Mesendoderm (in vitro differentiated cells): ENCODE data around the gene SMAP2.

Experiments used
- DNase-seq: peaks from one replicate; pipeline ENCODE4 v3.0.0; 2013
- H2AK5ac ChIP-seq: 2 replicates; pipeline ENCODE4 v1.6.1; 2013; ENCODE audit warnings: low read length, inconsistent platforms
- H2BK120ac ChIP-seq: 2 replicates; pipeline ENCODE4 v1.6.1; 2013; ENCODE audit warnings: low read depth, mild to moderate bottlenecking, low read length, moderate library complexity, mixed read lengths
- H2BK15ac ChIP-seq: replicated peaks from 2 replicates; pipeline ENCODE4 v1.6.1; 2013; ENCODE audit warnings: low read depth, mild to moderate bottlenecking, moderate library complexity
- H2BK5ac ChIP-seq: 2 replicates; pipeline ENCODE4 v1.6.1; 2013; ENCODE audit warnings: low read length, inconsistent platforms
- H3K18ac ChIP-seq: 2 replicates; pipeline ENCODE4 v1.6.1; 2013; ENCODE audit warnings: mild to moderate bottlenecking, low read length, mixed read lengths
- H3K23ac ChIP-seq: one replicate; pipeline ENCODE4 v1.6.1; 2013; ENCODE audit warnings: low read length
- H3K27ac ChIP-seq: 2 replicates; pipeline ENCODE4 v1.5.1; 2013; ENCODE audit warnings: low read depth, mild to moderate bottlenecking, inconsistent platforms, low read length, moderate library complexity
- H3K27me3 ChIP-seq: 2 replicates; pipeline ENCODE4 v1.6.1; 2013; ENCODE audit warnings: low read length, control low read depth, mild to moderate bottlenecking, inconsistent platforms; ENCODE audit not compliant: insufficient read depth, poor library complexity
- H3K36me3 ChIP-seq: 2 replicates; pipeline ENCODE4 v1.6.1; 2013; ENCODE audit warnings: low read length, inconsistent platforms; ENCODE audit not compliant: control insufficient read depth, insufficient read depth
- H3K4ac ChIP-seq: one replicate; pipeline ENCODE4 v1.6.1; 2013; ENCODE audit warnings: low read depth, mild to moderate bottlenecking, low read length, moderate library complexity
- H3K4me1 ChIP-seq: 2 replicates; pipeline ENCODE4 v1.6.1; 2013; ENCODE audit warnings: low read depth, low read length, inconsistent platforms; ENCODE audit not compliant: control insufficient read depth
- H3K4me2 ChIP-seq: 2 replicates; pipeline ENCODE4 v1.6.1; 2013; ENCODE audit warnings: low read length
- H3K4me3 ChIP-seq: 2 replicates; pipeline ENCODE4 v1.5.1; 2013; ENCODE audit warnings: mild to moderate bottlenecking, low read length
- H3K56ac ChIP-seq: one replicate; pipeline ENCODE4 v1.6.1; 2013; ENCODE audit warnings: low read length
- H3K79me1 ChIP-seq: 2 replicates; pipeline ENCODE4 v1.6.1; 2013; ENCODE audit warnings: low read length, inconsistent platforms
- H3K79me2 ChIP-seq: 2 replicates; pipeline ENCODE4 v1.6.1; 2013; ENCODE audit warnings: mild to moderate bottlenecking, low read length; ENCODE audit not compliant: control insufficient read depth, insufficient read depth
- H3K9ac ChIP-seq: 2 replicates; pipeline ENCODE4 v1.6.1; 2013; ENCODE audit warnings: low read length, inconsistent platforms
- H4K5ac ChIP-seq: one replicate; pipeline ENCODE4 v1.6.1; 2013; ENCODE audit warnings: low read length
- H4K8ac ChIP-seq: one replicate; pipeline ENCODE4 v1.6.1; 2013; ENCODE audit warnings: low read depth, mild to moderate bottlenecking, control low read depth, low read length, moderate library complexity
- WGBS: extraction: QIAGEN DNeasy Blood & Tissue Kit; methylation state at CpG from one replicate; pipeline ENCODE4 v1.1.7; 2013; ENCODE audit warnings: low lambda C conversion rate, missing lambda C conversion rate; ENCODE audit not compliant: insufficient coverage; ENCODE audit errors: extremely low coverage; 5-methylcytosine and 5-hydroxymethylcytosine counted together

Gene SMAP2

GRCh38 chr1:40421431-40422384, 48.2 kb downstream of the SMAP2 start:
- Histone ChIP-seq H3K23ac (no peak overlapping the region), H3K79me2 (no peaks in the 10 kb centered on the region), H4K8ac (no peak overlapping the region), H3K79me1 (no peaks in the 10 kb centered on the region), H2BK15ac (no peak overlapping the region), H3K4me2 (no peak overlapping the region), H2AK5ac (no peak overlapping the region), H3K9ac (no peak overlapping the region), H3K56ac (no peak overlapping the region), H4K5ac (no peak overlapping the region), H3K4me3 (no peak overlapping the region), H3K27me3 (no peaks in the 10 kb centered on the region), H2BK5ac (no peak overlapping the region), H3K4me1 (no peaks in the 10 kb centered on the region), H3K4ac (no peak overlapping the region), H3K27ac (no peak overlapping the region), H2BK120ac (no peak overlapping the region), H3K18ac (no peak overlapping the region), H3K36me3 (no peaks in the 10 kb centered on the region)
- DNase-seq: no peak
- WGBS: no CpG with 5 or more reads among the region's 15 CpGs

- H3K4me2 ChIP-seq: no peak overlapping the region
- no peak overlapping the region for H4K5ac ChIP-seq
- H4K8ac ChIP-seq: no peak overlapping the region
- no peak overlapping the region for H2BK120ac ChIP-seq
- no peak overlapping the region for H3K27ac ChIP-seq
- no peak overlapping the region for H2AK5ac ChIP-seq
- H2BK15ac ChIP-seq: no peak overlapping the region
- H3K36me3 ChIP-seq: no peaks in the 10 kb centered on the region
- no peaks in the 10 kb centered on the region for H3K79me1 ChIP-seq
- no peaks in the 10 kb centered on the region for H3K4me1 ChIP-seq
- no peak overlapping the region for H3K4ac ChIP-seq
- H3K79me2 ChIP-seq: no peaks in the 10 kb centered on the region
- H3K23ac ChIP-seq: no peak overlapping the region
- no peak overlapping the region for H2BK5ac ChIP-seq
- no peak for DNase-seq
- H3K18ac ChIP-seq: no peak overlapping the region
- no CpG with 5 or more reads among the region's 11 CpGs for WGBS
- H3K4me3 ChIP-seq: no peak overlapping the region
- no peak overlapping the region for H3K9ac ChIP-seq
- H3K27me3 ChIP-seq: no peaks in the 10 kb centered on the region
- H3K56ac ChIP-seq: no peak overlapping the region
These were observed 49.2 kb downstream of the SMAP2 start for GRCh38 chr1:40422630-40423263.

GRCh38 chr1:40423264-40423642, 49.7 kb downstream of the SMAP2 start:
- no CpG with 5 or more reads among the region's 4 CpGs for WGBS
- H3K9ac ChIP-seq: no peak overlapping the region

GRCh38 chr1:40423951-40424618, 50.6 kb downstream of the SMAP2 start:
- Histone ChIP-seq H2BK120ac (no peak overlapping the region), H3K18ac (no peak overlapping the region)
- WGBS: no CpG with 5 or more reads among the region's 6 CpGs

More at GRCh38 chr1:40423264-40423642, 49.7 kb downstream of the SMAP2 start:
- H2BK120ac ChIP-seq: no peak overlapping the region
- no peak overlapping the region for H3K4me3 ChIP-seq
- no peaks in the 10 kb centered on the region for H3K79me2 ChIP-seq
- H3K79me1 ChIP-seq: no peaks in the 10 kb centered on the region
- DNase-seq: no peak
- no peaks in the 10 kb centered on the region for H3K36me3 ChIP-seq
- H3K4me1 ChIP-seq: no peaks in the 10 kb centered on the region
- H3K18ac ChIP-seq: no peak overlapping the region
- H3K4ac ChIP-seq: no peak overlapping the region
- no peak overlapping the region for H4K5ac ChIP-seq
- no peak overlapping the region for H3K4me2 ChIP-seq
- no peaks in the 10 kb centered on the region for H3K27me3 ChIP-seq
- no peak overlapping the region for H2AK5ac ChIP-seq
- no peak overlapping the region for H3K27ac ChIP-seq
- no peak overlapping the region for H2BK15ac ChIP-seq
- no peak overlapping the region for H2BK5ac ChIP-seq
- no peak overlapping the region for H3K23ac ChIP-seq
- no peak overlapping the region for H3K56ac ChIP-seq
- no peak overlapping the region for H4K8ac ChIP-seq

GRCh38 chr1:40425198-40425597, 51.7 kb downstream of the SMAP2 start:
- Histone ChIP-seq H3K56ac (no peak overlapping the region), H2AK5ac (no peak overlapping the region), H4K8ac (no peak overlapping the region), H3K79me2 (no peaks in the 10 kb centered on the region), H3K4me2 (no peak overlapping the region), H2BK5ac (no peak overlapping the region), H2BK15ac (no peak overlapping the region), H3K9ac (no peak overlapping the region), H3K79me1 (no peaks in the 10 kb centered on the region), H3K27ac (no peak overlapping the region), H4K5ac (no peak overlapping the region), H3K36me3 (no peaks in the 10 kb centered on the region), H3K18ac (no peak overlapping the region), H3K23ac (no peak overlapping the region), H3K27me3 (no peaks in the 10 kb centered on the region), H2BK120ac (no peak overlapping the region), H3K4me1 (no peaks in the 10 kb centered on the region), H3K4me3 (no peak overlapping the region), H3K4ac (no peak overlapping the region)
- DNase-seq: no peak
- WGBS: no CpG with 5 or more reads among the region's 4 CpGs

More at GRCh38 chr1:40423951-40424618, 50.6 kb downstream of the SMAP2 start:
- no peaks in the 10 kb centered on the region for H3K36me3 ChIP-seq
- no peaks in the 10 kb centered on the region for H3K79me1 ChIP-seq
- H4K5ac ChIP-seq: no peak overlapping the region
- no peak overlapping the region for H3K4ac ChIP-seq
- no peak overlapping the region for H3K9ac ChIP-seq
- no peak overlapping the region for H2BK5ac ChIP-seq
- no peak overlapping the region for H3K4me3 ChIP-seq
- H3K79me2 ChIP-seq: no peaks in the 10 kb centered on the region
- H3K23ac ChIP-seq: no peak overlapping the region
- no peaks in the 10 kb centered on the region for H3K4me1 ChIP-seq
- H3K56ac ChIP-seq: no peak overlapping the region
- no peaks in the 10 kb centered on the region for H3K27me3 ChIP-seq
- H4K8ac ChIP-seq: no peak overlapping the region
- no peak for DNase-seq
- H3K4me2 ChIP-seq: no peak overlapping the region
- no peak overlapping the region for H2BK15ac ChIP-seq
- no peak overlapping the region for H3K27ac ChIP-seq
- H2AK5ac ChIP-seq: no peak overlapping the region
